Ovary (tissue), 3 donors: Measurements from ENCODE around the gene SYT9.

ENCODE experiments used
- CTCF ChIP-seq, 3 donors: fragments of 450-650 bp in 2 of 3; fragments of 200-600 bp in 1 of 3; IDR thresholded peaks; one replicate each; pipeline versions ENCODE4 v1.5.1 to v1.8.0; 2016 to 2022; ENCODE audit warnings: antibody characterized with exemption in 3 of 3, mild to moderate bottlenecking in 1 of 3
- EP300 ChIP-seq: sonication (generic); formaldehyde crosslinking; IDR thresholded peaks from one replicate; pipeline ENCODE4 v1.6.1; 2017; ENCODE audit warnings: antibody characterized with exemption
- POLR2A ChIP-seq: fragments of 450-650 bp; IDR thresholded peaks from one replicate; pipeline ENCODE4 v1.6.1; 2017; ENCODE audit warnings: antibody characterized with exemption, mild to moderate bottlenecking, moderate library complexity
- donor health status: DM: no; HTN: no; CAD: no.

- no peak for TF ChIP-seq CTCF (IDR thresholded peaks at IDR 0.05)
- TF ChIP-seq EP300: no peak
- no peak for TF ChIP-seq POLR2A
Observed at GRCh38 chr11:7451952-7452494, 200.3 kb downstream of the SYT9 start.
